SK-N-SH treated with all-trans-retinoic acid at 6 μM for 48 hours (cell line): Measurements from ENCODE around the gene IER3.
"Not testable (repeated sequence)": the region's sequence is repeated elsewhere in the genome, so short reads cannot be mapped to it uniquely, and the experiment has no call there.

Source experiments
- ATAC-seq: fragments of 200-7000 bp; cut with Tn5 transposase; 3 replicates; pipeline ENCODE4 v1.9.1; 2020; ENCODE audit warnings: mild to moderate bottlenecking, moderate library complexity
- BACH2 ChIP-seq: fragments of 250-450 bp; sonication (Bioruptor Pico); IDR thresholded peaks from 2 replicates; pipeline ENCODE4 v1.9.0; 2021; ENCODE audit warnings: mild to moderate bottlenecking, borderline replicate concordance
- CSDC2 ChIP-seq: fragments of 250-450 bp; sonication (Bioruptor Pico); IDR thresholded peaks from 2 replicates; pipeline ENCODE4 v1.5.0; 2020; ENCODE audit warnings: mild to moderate bottlenecking, moderate library complexity
- ESRRG ChIP-seq: fragments of 250-450 bp; sonication (Bioruptor Pico); IDR thresholded peaks from 2 replicates; pipeline ENCODE4 v1.6.1; 2021; ENCODE audit warnings: mild to moderate bottlenecking
- GLIS3 ChIP-seq: fragments of 250-450 bp; sonication (Bioruptor Pico); IDR thresholded peaks from 2 replicates; pipeline ENCODE4 v1.5.0; 2020; ENCODE audit warnings: mild to moderate bottlenecking, moderate library complexity
- ISL1 ChIP-seq: fragments of 250-450 bp; sonication (Bioruptor Pico); IDR thresholded peaks from 2 replicates; pipeline ENCODE4 v2.1.2; 2022; ENCODE audit warnings: mild to moderate bottlenecking, moderate library complexity
- OSR1 ChIP-seq: fragments of 250-450 bp; sonication (Bioruptor Pico); IDR thresholded peaks from 2 replicates; pipeline ENCODE4 v1.8.0; 2022; ENCODE audit warnings: moderate library complexity, mild to moderate bottlenecking, inconsistent platforms
- SNAI2 ChIP-seq: fragments of 250-450 bp; sonication (Bioruptor Pico); IDR thresholded peaks from 2 replicates; pipeline ENCODE4 v1.5.0; 2020; ENCODE audit warnings: mild to moderate bottlenecking, moderate library complexity
- TCF4 ChIP-seq: fragments of 250-450 bp; sonication (Bioruptor Pico); IDR thresholded peaks from 2 replicates; pipeline ENCODE4 v1.8.0; 2021; ENCODE audit warnings: mild to moderate bottlenecking, moderate library complexity, borderline replicate concordance
- ZC3H10 ChIP-seq: fragments of 250-450 bp; sonication (Bioruptor Pico); IDR thresholded peaks from 2 replicates; pipeline ENCODE4 v1.5.1; 2021; ENCODE audit warnings: mild to moderate bottlenecking, moderate library complexity
- ZFP3 ChIP-seq: fragments of 250-450 bp; sonication (Bioruptor Pico); IDR thresholded peaks from 2 replicates; pipeline ENCODE4 v1.5.0; 2020; ENCODE audit warnings: mild to moderate bottlenecking, moderate library complexity
- ZFP30 ChIP-seq: fragments of 450-650 bp; formaldehyde crosslinking; IDR thresholded peaks from 2 replicates; pipeline ENCODE4 v1.5.0; 2022; ENCODE audit warnings: mild to moderate bottlenecking, moderate library complexity
- ZNF70 ChIP-seq: fragments of 450-650 bp; formaldehyde crosslinking; IDR thresholded peaks from 2 replicates; pipeline ENCODE4 v1.5.0; 2020; ENCODE audit warnings: mild to moderate bottlenecking, moderate library complexity
- ZNF8 ChIP-seq: fragments of 450-650 bp; formaldehyde crosslinking; IDR thresholded peaks from 2 replicates; pipeline ENCODE4 v1.5.0; 2020; ENCODE audit warnings: mild to moderate bottlenecking, moderate library complexity
- TF ChIP-seq, protein P1 (sequence below): fragments of 250-450 bp; sonication (Bioruptor Pico); IDR thresholded peaks from 2 replicates; pipeline ENCODE4 v1.5.1; 2020; ENCODE audit warnings: low read depth, mild to moderate bottlenecking, moderate library complexity
- TF ChIP-seq, protein P2 (sequence below): fragments of 250-450 bp; sonication (Bioruptor Pico); IDR thresholded peaks from 2 replicates; pipeline ENCODE4 v1.5.0; 2020; ENCODE audit warnings: mild to moderate bottlenecking, moderate library complexity
- TF ChIP-seq, protein P3 (sequence below): fragments of 250-450 bp; sonication (Bioruptor Pico); IDR thresholded peaks from 2 replicates; pipeline ENCODE4 v1.5.1; 2021; ENCODE audit warnings: mild to moderate bottlenecking, moderate library complexity
- TF ChIP-seq, protein P4 (sequence below): fragments of 250-450 bp; sonication (Bioruptor Pico); IDR thresholded peaks from 2 replicates; pipeline ENCODE4 v1.8.0; 2020; ENCODE audit warnings: mild to moderate bottlenecking, moderate library complexity, borderline replicate concordance

Gene IER3

DNA sequence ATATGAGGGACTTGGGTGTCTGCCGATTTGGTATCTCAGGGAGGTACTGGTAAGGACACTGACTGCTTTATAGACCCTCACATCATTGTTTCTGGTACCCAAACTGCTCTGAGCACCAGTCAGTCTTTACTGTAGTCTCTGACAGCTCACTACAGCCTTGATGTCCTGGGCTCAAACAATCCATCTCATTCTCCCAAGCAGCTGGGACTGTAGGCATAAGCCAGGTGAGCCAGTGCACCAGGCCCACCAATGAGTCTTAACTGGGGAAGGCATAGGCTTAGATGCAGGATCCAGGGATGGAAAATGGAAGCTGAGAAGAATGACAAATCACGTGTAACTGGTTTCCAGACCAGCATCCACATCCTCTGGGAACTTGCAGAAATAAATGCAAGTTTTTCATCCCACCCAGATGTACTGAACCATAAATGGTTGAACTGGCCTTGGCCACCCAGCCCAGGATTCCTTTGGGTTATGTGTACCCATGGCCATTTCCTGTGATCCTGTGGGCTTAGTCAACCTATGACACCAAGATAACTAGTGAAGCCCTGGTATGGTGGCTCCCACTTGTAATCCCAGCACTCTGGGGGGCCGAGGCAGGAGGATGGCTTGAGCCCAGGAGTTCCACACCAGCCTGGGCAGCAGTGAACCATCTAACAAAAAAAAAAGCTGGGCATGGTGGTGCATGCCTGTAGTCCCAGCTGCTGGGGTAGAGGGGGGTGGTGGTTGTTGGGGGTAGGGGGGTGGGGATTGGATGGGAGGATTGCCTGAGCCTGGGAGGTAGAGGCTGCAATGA is 18.4 kb downstream of the IER3 start:
- ATAC-seq, result peak; percentile 19
- TF ChIP-seq, protein P1, sequence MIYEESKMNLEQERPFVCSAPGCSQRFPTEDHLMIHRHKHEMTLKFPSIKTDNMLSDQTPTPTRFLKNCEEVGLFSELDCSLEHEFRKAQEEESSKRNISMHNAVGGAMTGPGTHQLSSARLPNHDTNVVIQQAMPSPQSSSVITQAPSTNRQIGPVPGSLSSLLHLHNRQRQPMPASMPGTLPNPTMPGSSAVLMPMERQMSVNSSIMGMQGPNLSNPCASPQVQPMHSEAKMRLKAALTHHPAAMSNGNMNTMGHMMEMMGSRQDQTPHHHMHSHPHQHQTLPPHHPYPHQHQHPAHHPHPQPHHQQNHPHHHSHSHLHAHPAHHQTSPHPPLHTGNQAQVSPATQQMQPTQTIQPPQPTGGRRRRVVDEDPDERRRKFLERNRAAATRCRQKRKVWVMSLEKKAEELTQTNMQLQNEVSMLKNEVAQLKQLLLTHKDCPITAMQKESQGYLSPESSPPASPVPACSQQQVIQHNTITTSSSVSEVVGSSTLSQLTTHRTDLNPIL (CRISPR knock-in tag), result peak; percentile 76
- no peak for TF ChIP-seq SNAI2 (CRISPR knock-in tag)
- TF ChIP-seq, protein P2, sequence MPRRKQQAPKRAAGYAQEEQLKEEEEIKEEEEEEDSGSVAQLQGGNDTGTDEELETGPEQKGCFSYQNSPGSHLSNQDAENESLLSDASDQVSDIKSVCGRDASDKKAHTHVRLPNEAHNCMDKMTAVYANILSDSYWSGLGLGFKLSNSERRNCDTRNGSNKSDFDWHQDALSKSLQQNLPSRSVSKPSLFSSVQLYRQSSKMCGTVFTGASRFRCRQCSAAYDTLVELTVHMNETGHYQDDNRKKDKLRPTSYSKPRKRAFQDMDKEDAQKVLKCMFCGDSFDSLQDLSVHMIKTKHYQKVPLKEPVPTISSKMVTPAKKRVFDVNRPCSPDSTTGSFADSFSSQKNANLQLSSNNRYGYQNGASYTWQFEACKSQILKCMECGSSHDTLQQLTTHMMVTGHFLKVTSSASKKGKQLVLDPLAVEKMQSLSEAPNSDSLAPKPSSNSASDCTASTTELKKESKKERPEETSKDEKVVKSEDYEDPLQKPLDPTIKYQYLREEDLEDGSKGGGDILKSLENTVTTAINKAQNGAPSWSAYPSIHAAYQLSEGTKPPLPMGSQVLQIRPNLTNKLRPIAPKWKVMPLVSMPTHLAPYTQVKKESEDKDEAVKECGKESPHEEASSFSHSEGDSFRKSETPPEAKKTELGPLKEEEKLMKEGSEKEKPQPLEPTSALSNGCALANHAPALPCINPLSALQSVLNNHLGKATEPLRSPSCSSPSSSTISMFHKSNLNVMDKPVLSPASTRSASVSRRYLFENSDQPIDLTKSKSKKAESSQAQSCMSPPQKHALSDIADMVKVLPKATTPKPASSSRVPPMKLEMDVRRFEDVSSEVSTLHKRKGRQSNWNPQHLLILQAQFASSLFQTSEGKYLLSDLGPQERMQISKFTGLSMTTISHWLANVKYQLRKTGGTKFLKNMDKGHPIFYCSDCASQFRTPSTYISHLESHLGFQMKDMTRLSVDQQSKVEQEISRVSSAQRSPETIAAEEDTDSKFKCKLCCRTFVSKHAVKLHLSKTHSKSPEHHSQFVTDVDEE, result no peak
- TF ChIP-seq CSDC2 (CRISPR knock-in tag), result 0 out of 2 replicates have a peak, but pooled peaks have one; percentile 17
- TF ChIP-seq ZNF8, result peak; percentile 20; the same call in 1 of the 2 replicates
- TF ChIP-seq, protein P3, sequence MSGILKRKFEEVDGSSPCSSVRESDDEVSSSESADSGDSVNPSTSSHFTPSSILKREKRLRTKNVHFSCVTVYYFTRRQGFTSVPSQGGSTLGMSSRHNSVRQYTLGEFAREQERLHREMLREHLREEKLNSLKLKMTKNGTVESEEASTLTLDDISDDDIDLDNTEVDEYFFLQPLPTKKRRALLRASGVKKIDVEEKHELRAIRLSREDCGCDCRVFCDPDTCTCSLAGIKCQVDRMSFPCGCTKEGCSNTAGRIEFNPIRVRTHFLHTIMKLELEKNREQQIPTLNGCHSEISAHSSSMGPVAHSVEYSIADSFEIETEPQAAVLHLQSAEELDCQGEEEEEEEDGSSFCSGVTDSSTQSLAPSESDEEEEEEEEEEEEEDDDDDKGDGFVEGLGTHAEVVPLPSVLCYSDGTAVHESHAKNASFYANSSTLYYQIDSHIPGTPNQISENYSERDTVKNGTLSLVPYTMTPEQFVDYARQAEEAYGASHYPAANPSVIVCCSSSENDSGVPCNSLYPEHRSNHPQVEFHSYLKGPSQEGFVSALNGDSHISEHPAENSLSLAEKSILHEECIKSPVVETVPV (CRISPR knock-in tag), result peak; percentile 81
- TF ChIP-seq, protein P4, sequence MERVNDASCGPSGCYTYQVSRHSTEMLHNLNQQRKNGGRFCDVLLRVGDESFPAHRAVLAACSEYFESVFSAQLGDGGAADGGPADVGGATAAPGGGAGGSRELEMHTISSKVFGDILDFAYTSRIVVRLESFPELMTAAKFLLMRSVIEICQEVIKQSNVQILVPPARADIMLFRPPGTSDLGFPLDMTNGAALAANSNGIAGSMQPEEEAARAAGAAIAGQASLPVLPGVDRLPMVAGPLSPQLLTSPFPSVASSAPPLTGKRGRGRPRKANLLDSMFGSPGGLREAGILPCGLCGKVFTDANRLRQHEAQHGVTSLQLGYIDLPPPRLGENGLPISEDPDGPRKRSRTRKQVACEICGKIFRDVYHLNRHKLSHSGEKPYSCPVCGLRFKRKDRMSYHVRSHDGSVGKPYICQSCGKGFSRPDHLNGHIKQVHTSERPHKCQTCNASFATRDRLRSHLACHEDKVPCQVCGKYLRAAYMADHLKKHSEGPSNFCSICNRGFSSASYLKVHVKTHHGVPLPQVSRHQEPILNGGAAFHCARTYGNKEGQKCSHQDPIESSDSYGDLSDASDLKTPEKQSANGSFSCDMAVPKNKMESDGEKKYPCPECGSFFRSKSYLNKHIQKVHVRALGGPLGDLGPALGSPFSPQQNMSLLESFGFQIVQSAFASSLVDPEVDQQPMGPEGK (CRISPR knock-in tag), result peak; percentile 77; the same call in 1 of the 2 replicates
- TF ChIP-seq ZFP3 (CRISPR knock-in tag), result no peak
- TF ChIP-seq TCF4 (CRISPR knock-in tag), result no peak; the same call in 1 of the 2 replicates
- TF ChIP-seq ISL1 (CRISPR knock-in tag), result no peak
- 0 out of 2 replicates have a peak, but pooled peaks have one; percentile 19 for TF ChIP-seq ZNF70 (CRISPR knock-in tag)
- no peak for TF ChIP-seq ZFP30
- TF ChIP-seq OSR1 (CRISPR knock-in tag), result no peak
- no peak for TF ChIP-seq BACH2 (CRISPR knock-in tag)
- TF ChIP-seq ESRRG (CRISPR knock-in tag), result peak; percentile 26; the same call in 1 of the 2 replicates
- TF ChIP-seq ZC3H10, result peak; percentile 54; the same call in 1 of the 2 replicates
- TF ChIP-seq GLIS3 (CRISPR knock-in tag), result peak; percentile 85

DNA sequence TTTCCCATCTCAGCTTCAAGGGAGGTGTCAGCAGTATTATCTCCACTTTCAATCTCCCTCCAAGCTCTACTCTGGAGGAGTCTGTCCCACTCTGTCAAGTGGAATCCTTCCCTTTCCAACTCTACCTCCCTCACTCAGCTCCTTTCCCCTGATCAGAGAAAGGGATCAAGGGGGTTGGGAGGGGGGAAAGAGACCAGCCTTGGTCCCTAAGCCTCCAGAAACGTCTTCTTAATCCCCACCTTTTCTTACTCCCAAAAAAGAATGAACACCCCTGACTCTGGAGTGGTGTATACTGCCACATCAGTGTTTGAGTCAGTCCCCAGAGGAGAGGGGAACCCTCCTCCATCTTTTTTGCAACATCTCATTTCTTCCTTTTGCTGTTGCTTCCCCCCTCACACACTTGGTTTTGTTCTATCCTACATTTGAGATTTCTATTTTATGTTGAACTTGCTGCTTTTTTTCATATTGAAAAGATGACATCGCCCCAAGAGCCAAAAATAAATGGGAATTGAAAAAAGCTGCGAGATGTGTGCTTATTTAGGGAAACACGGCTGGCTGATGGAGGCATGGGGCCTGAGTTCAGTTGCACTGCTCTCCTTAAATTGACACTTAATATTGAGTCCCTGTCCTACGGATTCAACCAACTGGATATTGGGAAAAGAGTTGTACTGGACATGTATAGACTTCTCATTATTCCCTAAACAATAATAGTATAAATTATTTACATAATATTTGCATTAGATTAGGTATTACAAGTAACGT is 19.3 kb downstream of the IER3 start:
- no peak for ATAC-seq
- TF ChIP-seq GLIS3 (CRISPR knock-in tag), result 0 out of 2 replicates have a peak, but pooled peaks have one; percentile 53
- TF ChIP-seq, protein P3 (CRISPR knock-in tag), result no peak; the same call in 1 of the 2 replicates
- TF ChIP-seq, protein P4 (CRISPR knock-in tag), result peak; percentile 74

DNA sequence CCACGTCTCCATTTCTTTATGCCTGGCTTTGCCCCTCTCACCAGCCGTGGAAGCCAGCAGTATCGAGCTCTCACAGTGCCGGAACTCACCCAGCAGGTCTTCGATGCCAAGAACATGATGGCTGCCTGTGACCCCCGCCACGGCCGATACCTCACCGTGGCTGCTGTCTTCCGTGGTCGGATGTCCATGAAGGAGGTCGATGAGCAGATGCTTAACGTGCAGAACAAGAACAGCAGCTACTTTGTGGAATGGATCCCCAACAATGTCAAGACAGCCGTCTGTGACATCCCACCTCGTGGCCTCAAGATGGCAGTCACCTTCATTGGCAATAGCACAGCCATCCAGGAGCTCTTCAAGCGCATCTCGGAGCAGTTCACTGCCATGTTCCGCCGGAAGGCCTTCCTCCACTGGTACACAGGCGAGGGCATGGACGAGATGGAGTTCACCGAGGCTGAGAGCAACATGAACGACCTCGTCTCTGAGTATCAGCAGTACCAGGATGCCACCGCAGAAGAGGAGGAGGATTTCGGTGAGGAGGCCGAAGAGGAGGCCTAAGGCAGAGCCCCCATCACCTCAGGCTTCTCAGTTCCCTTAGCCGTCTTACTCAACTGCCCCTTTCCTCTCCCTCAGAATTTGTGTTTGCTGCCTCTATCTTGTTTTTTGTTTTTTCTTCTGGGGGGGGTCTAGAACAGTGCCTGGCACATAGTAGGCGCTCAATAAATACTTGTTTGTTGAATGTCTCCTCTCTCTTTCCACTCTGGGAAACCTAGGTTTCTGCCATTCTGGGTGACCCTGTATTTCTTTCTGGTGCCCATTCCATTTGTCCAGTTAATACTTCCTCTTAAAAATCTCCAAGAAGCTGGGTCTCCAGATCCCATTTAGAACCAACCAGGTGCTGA is 20.3 kb downstream of the IER3 start:
- not testable (repeated sequence) for ATAC-seq

DNA sequence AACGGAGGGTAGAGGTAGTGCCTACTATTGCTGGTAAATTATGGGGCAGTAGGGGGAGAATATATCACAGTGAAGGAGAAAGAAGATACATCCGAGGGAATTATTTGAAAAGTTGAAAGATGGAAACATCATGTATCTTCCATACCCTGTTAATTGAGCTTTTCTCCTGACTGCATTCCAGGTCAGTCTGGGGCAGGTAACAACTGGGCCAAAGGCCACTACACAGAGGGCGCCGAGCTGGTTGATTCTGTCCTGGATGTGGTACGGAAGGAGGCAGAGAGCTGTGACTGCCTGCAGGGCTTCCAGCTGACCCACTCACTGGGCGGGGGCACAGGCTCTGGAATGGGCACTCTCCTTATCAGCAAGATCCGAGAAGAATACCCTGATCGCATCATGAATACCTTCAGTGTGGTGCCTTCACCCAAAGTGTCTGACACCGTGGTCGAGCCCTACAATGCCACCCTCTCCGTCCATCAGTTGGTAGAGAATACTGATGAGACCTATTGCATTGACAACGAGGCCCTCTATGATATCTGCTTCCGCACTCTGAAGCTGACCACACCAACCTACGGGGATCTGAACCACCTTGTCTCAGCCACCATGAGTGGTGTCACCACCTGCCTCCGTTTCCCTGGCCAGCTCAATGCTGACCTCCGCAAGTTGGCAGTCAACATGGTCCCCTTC is 21.0 kb downstream of the IER3 start:
- not testable (repeated sequence) for ATAC-seq
